KOPT-K1 (cell line): ENCODE results near the gene TSPAN10.

ENCODE experiments used
- H3K27ac ChIP-seq: fragments of 200-600 bp; sonication (generic); 2 replicates; pipeline ENCODE4 v1.5.1; 2016; ENCODE audit warnings: antibody characterized with exemption, mild to moderate bottlenecking, low read depth, low read length; ENCODE audit not compliant: poor library complexity, severe bottlenecking
- H3K36me3 ChIP-seq: fragments of 200-600 bp; sonication (generic); 2 replicates; pipeline ENCODE4 v1.5.1; 2017; ENCODE audit warnings: antibody characterized with exemption, mild to moderate bottlenecking, low read length, moderate library complexity; ENCODE audit not compliant: insufficient read depth
- H3K9me3 ChIP-seq: fragments of 200-600 bp; sonication (generic); 2 replicates; pipeline ENCODE4 v1.5.1; 2017; ENCODE audit warnings: antibody characterized with exemption, low read length, mild to moderate bottlenecking; ENCODE audit not compliant: insufficient read depth, poor library complexity, severe bottlenecking

TSPAN10 gene

GRCh38 chr17:81636505-81637288, at the start of gene TSPAN10, which contains the start of gene NPLOC4:
TSPAN10 (plus strand) TSS chr17:81637196; CDS start chr17:81642413, 5,217 bp downstream.
NPLOC4 (minus strand) TSS chr17:81637112; CDS start chr17:81636930, 182 bp downstream.
- Histone ChIP-seq H3K27ac (peak within 1 kb of the TSS; percentile 74), H3K9me3 (no peaks in the 10 kb centered on the region), H3K36me3 (peaks cover 4% of the 10 kb centered on the region)

- no peaks in the 10 kb centered on the region for H3K9me3 ChIP-seq
- H3K27ac ChIP-seq, result no peak overlapping the region
- H3K36me3 ChIP-seq, result peaks cover 96% of the 10 kb centered on the region
Measured at GRCh38 chr17:81589612-81590011, 47.4 kb upstream of the TSPAN10 start.

GRCh38 chr17:81590121-81590520, 46.9 kb upstream of the TSPAN10 start:
- Histone ChIP-seq H3K27ac (no peak overlapping the region), H3K36me3 (peaks cover 96% of the 10 kb centered on the region), H3K9me3 (no peaks in the 10 kb centered on the region)

- H3K36me3 ChIP-seq, result peaks cover 96% of the 10 kb centered on the region
- no peak overlapping the region for H3K27ac ChIP-seq
Measured at GRCh38 chr17:81591971-81592370, 45.0 kb upstream of the TSPAN10 start.

GRCh38 chr17:81593105-81593871, 43.7 kb upstream of the TSPAN10 start:
- no peak overlapping the region for H3K27ac ChIP-seq
- H3K9me3 ChIP-seq, result no peaks in the 10 kb centered on the region
- peaks cover 98% of the 10 kb centered on the region for H3K36me3 ChIP-seq

More at GRCh38 chr17:81591971-81592370, 45.0 kb upstream of the TSPAN10 start:
- no peaks in the 10 kb centered on the region for H3K9me3 ChIP-seq

- H3K36me3 ChIP-seq, result peaks cover 98% of the 10 kb centered on the region
- no peaks in the 10 kb centered on the region for H3K9me3 ChIP-seq
- H3K27ac ChIP-seq, result no peak overlapping the region
Measured at GRCh38 chr17:81599719-81600486, 37.1 kb upstream of the TSPAN10 start.

- H3K36me3 ChIP-seq, result peaks cover 97% of the 10 kb centered on the region
- H3K9me3 ChIP-seq, result no peaks in the 10 kb centered on the region
- H3K27ac ChIP-seq, result no peak overlapping the region
Measured at GRCh38 chr17:81601525-81602120, 35.4 kb upstream of the TSPAN10 start.

- Histone ChIP-seq H3K36me3 (peaks cover 97% of the 10 kb centered on the region), H3K9me3 (no peaks in the 10 kb centered on the region), H3K27ac (no peak overlapping the region)
Measured at GRCh38 chr17:81603846-81604610, 33.0 kb upstream of the TSPAN10 start.

- H3K27ac ChIP-seq, result no peak overlapping the region
- H3K36me3 ChIP-seq, result peaks cover 96% of the 10 kb centered on the region
- H3K9me3 ChIP-seq, result no peaks in the 10 kb centered on the region
Measured at GRCh38 chr17:81607431-81607830, 29.6 kb upstream of the TSPAN10 start.

- no peaks in the 10 kb centered on the region for H3K9me3 ChIP-seq
Measured at GRCh38 chr17:81608082-81608481, 28.9 kb upstream of the TSPAN10 start.

GRCh38 chr17:81608605-81609004, 28.4 kb upstream of the TSPAN10 start:
- Histone ChIP-seq H3K36me3 (peaks cover 96% of the 10 kb centered on the region), H3K9me3 (no peaks in the 10 kb centered on the region), H3K27ac (no peak overlapping the region)

More at GRCh38 chr17:81608082-81608481, 28.9 kb upstream of the TSPAN10 start:
- peaks cover 96% of the 10 kb centered on the region for H3K36me3 ChIP-seq
- H3K27ac ChIP-seq, result no peak overlapping the region

GRCh38 chr17:81609541-81610311, 27.3 kb upstream of the TSPAN10 start:
- H3K27ac ChIP-seq, result no peak overlapping the region
- peaks cover 96% of the 10 kb centered on the region for H3K36me3 ChIP-seq
- no peaks in the 10 kb centered on the region for H3K9me3 ChIP-seq

GRCh38 chr17:81612172-81612970, 24.6 kb upstream of the TSPAN10 start:
- H3K9me3 ChIP-seq, result no peaks in the 10 kb centered on the region
- no peak overlapping the region for H3K27ac ChIP-seq
- peaks cover 96% of the 10 kb centered on the region for H3K36me3 ChIP-seq
